Prostate gland (tissue), 2 donors: Measurements from ENCODE around the gene FOXR1. TPM values are rescaled to one million over a fixed set of nuclear protein-coding genes. Genes with fewer than 3 reads are reported as not detected.
A peak's percentile ranks its signal among the peaks of the same experiment; 100 is the strongest.

Experiments used
- DNase-seq: peaks from one replicate; pipeline ENCODE4 v3.0.0-alpha.2; 2019; ENCODE audit warnings: low spot score
- H3K27ac ChIP-seq, 2 donors: fragments of 200-600 bp; sonication (generic); 2 replicates each; pipeline ENCODE4 v1.5.1; 2017 to 2019
- H3K27me3 ChIP-seq: fragments of 200-600 bp; sonication (generic); replicated peaks from 2 replicates; pipeline ENCODE4 v1.5.1; 2019; ENCODE audit not compliant: insufficient read depth
- H3K36me3 ChIP-seq, 2 donors: fragments of 200-600 bp; sonication (generic); 1 replicate in 1 of 2; 2 replicates in 1 of 2; pipeline versions ENCODE4 v1.5.1 to v1.8.1; 2017 to 2019
- H3K4me1 ChIP-seq: fragments of 200-600 bp; sonication (generic); replicated peaks from 2 replicates; pipeline ENCODE4 v1.5.1; 2019
- H3K4me3 ChIP-seq, 2 donors: fragments of 200-600 bp; sonication (generic); 2 replicates each; pipeline ENCODE4 v1.5.1; 2017 to 2019
- H3K9me3 ChIP-seq: fragments of 200-600 bp; sonication (generic); 2 replicates; pipeline ENCODE4 v1.5.1; 2017
- CTCF ChIP-seq, 4 experiments: fragments of 200-600 bp in 2 of 4; fragments of 450-650 bp in 2 of 4; sonication (generic) in 2 of 4; IDR thresholded peaks; 1 replicate in 3 of 4; 2 replicates in 1 of 4; pipeline ENCODE4 v1.5.1; 2016 to 2019; ENCODE audit warnings: antibody characterized with exemption in 4 of 4, mild to moderate bottlenecking in 2 of 4, moderate library complexity in 2 of 4
- POLR2A ChIP-seq: fragments of 450-650 bp; IDR thresholded peaks from one replicate; pipeline ENCODE4 v1.6.1; 2016; ENCODE audit warnings: antibody characterized with exemption, mild to moderate bottlenecking
- POLR2AphosphoS5 ChIP-seq: sonication (generic); formaldehyde crosslinking; IDR thresholded peaks from one replicate; pipeline ENCODE4 v1.6.1; 2017; ENCODE audit warnings: antibody characterized with exemption
- WGBS: methylation state at CpG from one replicate; pipeline ENCODE4 v1.1.5; 2018; 5-methylcytosine and 5-hydroxymethylcytosine counted together
- intact Hi-C: fragments of 100-400 bp; cut with DNase I; formaldehyde crosslinking; loops from one replicate; pipeline ENCODE4 v1.14.2; 2022
- total RNA-seq, 2 donors: library from RNA; depleted of rRNA; stranded (reverse); fragments of >200 nt; gene quantifications; one replicate each; pipeline ENCODE4 v1.1.0, GENCODE V29; 2016

The FOXR1 gene
- total RNA-seq, 2 donors from 2014 or later = 1.8 TPM; not detected in 1

GRCh38 chr11:118998388-118998717, 26.8 kb downstream of the FOXR1 start:
- H3K36me3 ChIP-seq = no peaks in the 10 kb centered on the region
- no peak for DNase-seq
- intact Hi-C loops = no loop called here
- no peaks in the 10 kb centered on the region for H3K9me3 ChIP-seq
- no peak for TF ChIP-seq POLR2AphosphoS5
- no peak for TF ChIP-seq CTCF (IDR thresholded peaks at IDR 0.05)
- no peak for TF ChIP-seq POLR2A
- no peaks in the 10 kb centered on the region for H3K27me3 ChIP-seq
- H3K27ac ChIP-seq = peak overlapping the region; percentile 68 to 69
- under 1% methylated on average over 19 of the region's 19 CpGs for WGBS
- H3K4me3 ChIP-seq = peak overlapping the region; percentile 52 to 64
- H3K4me1 ChIP-seq = peaks cover 5% of the 10 kb centered on the region

- DNase-seq = no peak
- Histone ChIP-seq H3K4me1 (peaks cover 5% of the 10 kb centered on the region), H3K9me3 (no peaks in the 10 kb centered on the region), H3K4me3 (peak overlapping the region; percentile 52 to 64), H3K27ac (peak overlapping the region; percentile 68 to 69), H3K36me3 (no peaks in the 10 kb centered on the region), H3K27me3 (no peaks in the 10 kb centered on the region)
- TF ChIP-seq POLR2A (peak; percentile 23), POLR2AphosphoS5 (peak; percentile 33), CTCF (IDR thresholded peaks at IDR 0.05) (no peak)
- intact Hi-C loops = no loop called here
- WGBS = 28% methylated on average over 6 of the region's 6 CpGs
These were observed 27.3 kb downstream of the FOXR1 start for GRCh38 chr11:118998822-118999221.

- H3K4me1 ChIP-seq = peaks cover 5% of the 10 kb centered on the region
- no peak for DNase-seq
- no peaks in the 10 kb centered on the region for H3K9me3 ChIP-seq
- H3K27ac ChIP-seq = no peak overlapping the region
- no peaks in the 10 kb centered on the region for H3K27me3 ChIP-seq
- no peaks in the 10 kb centered on the region for H3K36me3 ChIP-seq
- 39% methylated on average over 1 of the region's 1 CpG for WGBS
- no peak for TF ChIP-seq CTCF (IDR thresholded peaks at IDR 0.05)
- no peak for TF ChIP-seq POLR2A
- no peak for TF ChIP-seq POLR2AphosphoS5
- intact Hi-C loops = no loop called here
- no peak overlapping the region for H3K4me3 ChIP-seq
These were observed 29.3 kb downstream of the FOXR1 start for GRCh38 chr11:119000906-119001305.

GRCh38 chr11:119006656-119007055, 35.1 kb downstream of the FOXR1 start:
- H3K27me3 ChIP-seq = no peaks in the 10 kb centered on the region
- no peaks in the 10 kb centered on the region for H3K36me3 ChIP-seq
- TF ChIP-seq CTCF (IDR thresholded peaks at IDR 0.05) (no peak), POLR2A (no peak), POLR2AphosphoS5 (no peak)
- WGBS = 90% methylated on average over 4 of the region's 4 CpGs
- no peaks in the 10 kb centered on the region for H3K4me1 ChIP-seq
- intact Hi-C loops = no loop called here
- H3K9me3 ChIP-seq = no peaks in the 10 kb centered on the region
- DNase-seq = no peak
- H3K27ac ChIP-seq = no peak overlapping the region
- H3K4me3 ChIP-seq = no peak overlapping the region

- Histone ChIP-seq H3K36me3 (peaks cover 0 to 10% of the 10 kb centered on the region in 2 donors), H3K9me3 (no peaks in the 10 kb centered on the region), H3K4me1 (no peaks in the 10 kb centered on the region), H3K27me3 (no peaks in the 10 kb centered on the region), H3K27ac (no peak overlapping the region), H3K4me3 (no peak overlapping the region)
- DNase-seq = no peak
- 75% methylated on average over 6 of the region's 6 CpGs for WGBS
- intact Hi-C loops = no loop called here
- TF ChIP-seq POLR2AphosphoS5 = no peak
- TF ChIP-seq CTCF (IDR thresholded peaks at IDR 0.05) = no peak
- no peak for TF ChIP-seq POLR2A
These were observed 40.0 kb downstream of the FOXR1 start for GRCh38 chr11:119011476-119012053.
